C4-2B (cell line): ENCODE data around the gene KCTD8.

ENCODE experiments used
- ZFX ChIP-seq: fragments of 450-650 bp; IDR thresholded peaks from 2 replicates; pipeline ENCODE4 v1.6.1; 2017
- TF ChIP-seq, protein P1 (sequence below): fragments of 450-650 bp; conservative IDR thresholded peaks from 2 replicates; pipeline ENCODE4 v1.5.1; 2017; ENCODE audit warnings: mild to moderate bottlenecking

DNA sequence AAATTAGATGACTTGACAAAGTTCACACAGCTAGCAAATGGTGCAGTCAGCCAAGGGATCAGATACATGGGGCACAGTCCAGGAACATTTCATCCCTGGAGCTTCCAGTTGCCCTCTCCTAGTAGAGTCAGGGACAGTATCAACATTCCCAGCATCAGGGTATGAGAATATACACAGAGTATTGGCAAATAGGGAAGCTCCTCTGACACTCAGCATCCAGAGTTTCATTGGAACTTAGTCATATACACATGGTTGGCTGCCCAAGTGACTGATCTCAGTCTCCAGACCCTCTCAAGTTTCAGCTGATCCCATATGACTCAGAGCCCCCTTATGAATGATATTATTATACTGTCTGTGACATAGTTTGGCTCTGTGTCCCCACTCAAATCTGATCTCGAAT is 13.7 kb upstream of the KCTD8 start:
- TF ChIP-seq, protein P1, sequence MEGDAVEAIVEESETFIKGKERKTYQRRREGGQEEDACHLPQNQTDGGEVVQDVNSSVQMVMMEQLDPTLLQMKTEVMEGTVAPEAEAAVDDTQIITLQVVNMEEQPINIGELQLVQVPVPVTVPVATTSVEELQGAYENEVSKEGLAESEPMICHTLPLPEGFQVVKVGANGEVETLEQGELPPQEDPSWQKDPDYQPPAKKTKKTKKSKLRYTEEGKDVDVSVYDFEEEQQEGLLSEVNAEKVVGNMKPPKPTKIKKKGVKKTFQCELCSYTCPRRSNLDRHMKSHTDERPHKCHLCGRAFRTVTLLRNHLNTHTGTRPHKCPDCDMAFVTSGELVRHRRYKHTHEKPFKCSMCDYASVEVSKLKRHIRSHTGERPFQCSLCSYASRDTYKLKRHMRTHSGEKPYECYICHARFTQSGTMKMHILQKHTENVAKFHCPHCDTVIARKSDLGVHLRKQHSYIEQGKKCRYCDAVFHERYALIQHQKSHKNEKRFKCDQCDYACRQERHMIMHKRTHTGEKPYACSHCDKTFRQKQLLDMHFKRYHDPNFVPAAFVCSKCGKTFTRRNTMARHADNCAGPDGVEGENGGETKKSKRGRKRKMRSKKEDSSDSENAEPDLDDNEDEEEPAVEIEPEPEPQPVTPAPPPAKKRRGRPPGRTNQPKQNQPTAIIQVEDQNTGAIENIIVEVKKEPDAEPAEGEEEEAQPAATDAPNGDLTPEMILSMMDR = no peak
- no peak for TF ChIP-seq ZFX
